H1 (cell line): ENCODE results near the gene PRRC1.

Experiments used
- ATF3 ChIP-seq: IDR thresholded peaks from 2 replicates; pipeline ENCODE4 v1.6.1; 2011; ENCODE audit warnings: low read depth, mild to moderate bottlenecking, low read length; ENCODE audit not compliant: insufficient read depth
- CHD1 ChIP-seq: IDR thresholded peaks from 2 replicates; pipeline ENCODE4 v1.6.1; 2012; ENCODE audit warnings: low read depth, low read length, improper control_type of control experiment
- CTCF ChIP-seq, 3 experiments: IDR thresholded peaks; 1 replicate in 2 of 3; 2 replicates in 1 of 3; pipeline versions ENCODE4 v1.5.1 to v1.6.1; 2011; ENCODE audit warnings: low read length in 3 of 3, mild to moderate bottlenecking in 3 of 3, inconsistent platforms in 2 of 3, low read depth in 1 of 3, moderate library complexity in 1 of 3; ENCODE audit not compliant: insufficient read depth in 1 of 3; ENCODE audit errors: control extremely low read depth in 1 of 3
- E2F6 ChIP-seq: IDR thresholded peaks from 2 replicates; pipeline ENCODE4 v1.6.1; 2012; ENCODE audit warnings: inconsistent platforms
- EZH2 ChIP-seq: fragments of 200-600 bp; sonication (generic); IDR thresholded peaks from 2 replicates; pipeline ENCODE4 v1.7.1; 2012; ENCODE audit warnings: low read depth, mild to moderate bottlenecking, moderate library complexity, low read length, inconsistent platforms; ENCODE audit not compliant: severe bottlenecking
- MAX ChIP-seq: IDR thresholded peaks from 2 replicates; pipeline ENCODE4 v1.6.1; 2012; ENCODE audit warnings: inconsistent platforms
- POLR2A ChIP-seq, 2 experiments: IDR thresholded peaks; 1 replicate in 1 of 2; 2 replicates in 1 of 2; pipeline ENCODE4 v1.6.1; 2011; ENCODE audit warnings: low read depth in 2 of 2, low read length in 2 of 2, mild to moderate bottlenecking in 2 of 2; ENCODE audit errors: control extremely low read depth in 1 of 2
- POLR2AphosphoS5 ChIP-seq: IDR thresholded peaks from 2 replicates; pipeline ENCODE4 v1.6.1; 2011; ENCODE audit warnings: low read depth, low read length
- RBBP5 ChIP-seq: IDR thresholded peaks from 2 replicates; pipeline ENCODE4 v1.7.1; 2012; ENCODE audit warnings: low read depth, mild to moderate bottlenecking, inconsistent platforms, low read length, moderate library complexity, borderline replicate concordance
- RFX5 ChIP-seq: IDR thresholded peaks from 2 replicates; pipeline ENCODE4 v1.6.1; 2011; ENCODE audit warnings: low read depth, low read length, improper control_type of control experiment, borderline replicate concordance
- SP2 ChIP-seq: IDR thresholded peaks from 2 replicates; pipeline ENCODE4 v1.6.1; 2012; ENCODE audit warnings: mild to moderate bottlenecking, low read length, inconsistent platforms
- TAF1 ChIP-seq: IDR thresholded peaks from 2 replicates; pipeline ENCODE4 v1.6.1; 2011; ENCODE audit warnings: mild to moderate bottlenecking, low read depth, low read length
- YY1 ChIP-seq: IDR thresholded peaks from 2 replicates; pipeline ENCODE4 v1.6.1; 2011; ENCODE audit warnings: low read depth, mild to moderate bottlenecking, low read length
- ZNF274 ChIP-seq: IDR thresholded peaks from 2 replicates; pipeline ENCODE4 v1.7.0; 2012; ENCODE audit warnings: low read length, borderline replicate concordance; ENCODE audit errors: extremely low read depth

GRCh38 chr5:127514816-127515215, 2.6 kb upstream of the PRRC1 start:
- TF ChIP-seq EZH2 (no peak), TAF1 (no peak), CTCF (IDR thresholded peaks at IDR 0.05; ENCODE audit: control extremely low read depth in 1 of 3, insufficient read depth in 1 of 3, low read depth in 1 of 3, low read length in 3 of 3) (no peak), YY1 (no peak), RFX5 (no peak), POLR2AphosphoS5 (no peak), POLR2A (IDR thresholded peaks at IDR 0.05; ENCODE audit: control extremely low read depth in 1 of 2, low read depth in 2 of 2, low read length in 2 of 2) (no peak), CHD1 (no peak), E2F6 (no peak), MAX (no peak), RBBP5 (no peak), ZNF274 (no peak), SP2 (no peak), ATF3 (no peak)
